ENCODE data around the gene CFAP70. TPM values are rescaled to one million over a fixed set of nuclear protein-coding genes. Genes with fewer than 3 reads are reported as not detected.

The CFAP70 gene
- total RNA-seq, 1 donor from 2014 or later: 5.7 TPM

GRCh38 chr10:73246646-73247508, 111.8 kb downstream of the CFAP70 start, which contains the start of gene DNAJC9:
TSS of gene DNAJC9 (minus strand) at chr10:73247255. CDS start at chr10:73247189, 66 bp downstream.
- H3K9me3 Mint-ChIP-seq: no peaks in the 10 kb centered on the region
- peak within 1 kb of the TSS; percentile 99 for H3K27ac Mint-ChIP-seq
- peaks cover 51% of the 10 kb centered on the region for H3K4me1 Mint-ChIP-seq
- no peaks in the 10 kb centered on the region for H3K27me3 Mint-ChIP-seq (ENCODE audit: low read depth)
- DNase-seq (ENCODE audit: low spot score in 2 of 2, unreplicated experiment in 2 of 2): peak; percentile 92 to 97
- peaks cover 18% of the 10 kb centered on the region for H3K36me3 Mint-ChIP-seq
- TF ChIP-seq CTCF (IDR thresholded peaks at IDR 0.05; ENCODE audit: unreplicated experiment): no peak
- H3K4me3 Mint-ChIP-seq: peak within 1 kb of the TSS; percentile 98

- Mint-ChIP-seq H3K4me1 (peaks cover 46% of the 10 kb centered on the region), H3K9me3 (no peaks in the 10 kb centered on the region), H3K27me3 (ENCODE audit: low read depth) (no peaks in the 10 kb centered on the region), H3K4me3 (peak overlapping the region; percentile 98), H3K36me3 (peaks cover 20% of the 10 kb centered on the region), H3K27ac (peak overlapping the region; percentile 99)
- no peak for DNase-seq (ENCODE audit: low spot score in 2 of 2, unreplicated experiment in 2 of 2)
- no peak for TF ChIP-seq CTCF (IDR thresholded peaks at IDR 0.05; ENCODE audit: unreplicated experiment)
Measured at GRCh38 chr10:73246322-73246645, 112.4 kb downstream of the CFAP70 start.

DNA sequence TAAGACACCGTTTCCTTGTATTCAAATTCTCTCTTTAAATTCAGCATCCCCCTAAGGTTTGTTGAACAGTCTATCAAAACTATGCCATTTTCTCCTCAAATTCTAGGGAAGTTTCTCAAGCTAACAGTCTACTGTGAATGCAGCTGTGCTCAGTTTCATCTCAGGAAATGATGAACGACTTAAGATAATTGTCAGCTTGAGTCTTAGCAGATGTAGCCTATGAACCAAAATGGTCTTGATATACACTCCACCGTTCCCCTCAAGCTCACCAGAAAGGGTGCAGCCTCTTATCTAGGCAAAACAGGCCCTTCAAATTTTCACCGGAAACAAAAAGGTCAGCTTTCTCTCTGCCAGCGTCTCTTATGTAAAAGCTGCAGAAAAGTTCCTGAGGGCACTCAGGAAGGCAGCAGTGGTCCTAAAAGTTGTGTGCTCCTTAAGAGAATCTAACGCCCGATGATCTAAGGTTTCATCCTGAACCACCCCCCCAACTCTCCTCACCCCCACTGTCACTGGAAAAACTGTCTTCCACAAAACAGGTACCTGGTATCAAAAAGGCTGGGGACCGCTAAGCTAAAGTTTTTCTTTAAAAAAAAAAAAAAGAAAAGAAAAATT, 113.7 kb downstream of the CFAP70 start:
- peaks cover 22% of the 10 kb centered on the region for H3K36me3 Mint-ChIP-seq
- H3K9me3 Mint-ChIP-seq: no peaks in the 10 kb centered on the region

GRCh38 chr10:73239908-73240307, 118.8 kb downstream of the CFAP70 start:
- Mint-ChIP-seq H3K27me3 (ENCODE audit: low read depth) (no peaks in the 10 kb centered on the region), H3K4me3 (no peak overlapping the region), H3K9me3 (no peaks in the 10 kb centered on the region), H3K27ac (peak overlapping the region; percentile 25), H3K36me3 (peaks cover 26% of the 10 kb centered on the region), H3K4me1 (peaks cover 9% of the 10 kb centered on the region)
- no peak for DNase-seq (ENCODE audit: low spot score in 2 of 2, unreplicated experiment in 2 of 2)
- no peak for TF ChIP-seq CTCF (IDR thresholded peaks at IDR 0.05; ENCODE audit: unreplicated experiment)

More for the DNA sequence above, 113.7 kb downstream of the CFAP70 start:
- no peak for DNase-seq (ENCODE audit: low spot score in 2 of 2, unreplicated experiment in 2 of 2)
- no peak for TF ChIP-seq CTCF (IDR thresholded peaks at IDR 0.05; ENCODE audit: unreplicated experiment)
- Mint-ChIP-seq H3K4me1 (peaks cover 36% of the 10 kb centered on the region), H3K27ac (peak overlapping the region; percentile 75), H3K27me3 (ENCODE audit: low read depth) (no peaks in the 10 kb centered on the region), H3K4me3 (peak overlapping the region; percentile 41)

- Mint-ChIP-seq H3K27me3 (ENCODE audit: low read depth) (no peaks in the 10 kb centered on the region), H3K27ac (no peak overlapping the region), H3K9me3 (no peaks in the 10 kb centered on the region), H3K36me3 (peaks cover 24% of the 10 kb centered on the region), H3K4me1 (peaks cover 3% of the 10 kb centered on the region), H3K4me3 (no peak overlapping the region)
- TF ChIP-seq CTCF (IDR thresholded peaks at IDR 0.05; ENCODE audit: unreplicated experiment): no peak
- no peak for DNase-seq (ENCODE audit: low spot score in 2 of 2, unreplicated experiment in 2 of 2)
Measured at GRCh38 chr10:73238990-73239566, 119.6 kb downstream of the CFAP70 start.

Measured in mesothelial cell of epicardium (in vitro differentiated cells).